DMS79 treated with DMSO at 0.1 percent for 48 hours (cell line): Measurements from ENCODE around the gene REG1B.
"Not testable (repeated sequence)": the region's sequence is repeated elsewhere in the genome, so short reads cannot be mapped to it uniquely, and the experiment has no call there.

ENCODE experiments used
- DNase-seq: peaks from one replicate; lab custom pipeline; 2025; lab: John Stamatoyannopoulos, UW

REG1B gene

DNA sequence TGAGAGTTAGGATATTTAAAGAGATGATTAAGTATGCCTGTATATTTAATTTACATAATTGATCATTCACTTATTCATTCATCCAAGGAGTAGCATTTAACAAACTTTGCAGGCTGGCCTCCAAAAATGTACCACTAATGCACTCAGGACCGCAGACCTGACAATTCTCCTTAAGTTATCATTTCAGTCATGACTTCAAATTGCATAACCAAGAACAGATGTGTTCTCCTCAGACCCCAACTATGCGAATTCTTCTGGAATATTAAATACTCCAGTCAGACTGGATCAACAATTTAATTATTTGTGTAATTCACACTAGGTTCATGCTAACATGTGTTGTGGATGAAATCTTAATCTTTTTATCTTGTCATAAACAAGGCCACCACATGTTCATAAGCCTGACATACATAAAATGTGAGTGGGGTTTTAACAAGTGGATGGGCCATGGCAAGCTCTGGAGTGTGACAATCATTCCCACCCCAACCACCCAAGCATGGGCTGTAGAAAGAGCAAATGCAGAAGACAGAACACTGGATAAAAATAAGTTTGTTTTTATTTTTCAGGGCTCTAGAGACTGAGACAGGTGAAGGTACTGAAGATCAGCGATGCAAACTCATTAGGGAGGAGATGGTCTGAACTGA lies 3.2 kb downstream of the REG1B start:
- DNase-seq, result no peak

DNA sequence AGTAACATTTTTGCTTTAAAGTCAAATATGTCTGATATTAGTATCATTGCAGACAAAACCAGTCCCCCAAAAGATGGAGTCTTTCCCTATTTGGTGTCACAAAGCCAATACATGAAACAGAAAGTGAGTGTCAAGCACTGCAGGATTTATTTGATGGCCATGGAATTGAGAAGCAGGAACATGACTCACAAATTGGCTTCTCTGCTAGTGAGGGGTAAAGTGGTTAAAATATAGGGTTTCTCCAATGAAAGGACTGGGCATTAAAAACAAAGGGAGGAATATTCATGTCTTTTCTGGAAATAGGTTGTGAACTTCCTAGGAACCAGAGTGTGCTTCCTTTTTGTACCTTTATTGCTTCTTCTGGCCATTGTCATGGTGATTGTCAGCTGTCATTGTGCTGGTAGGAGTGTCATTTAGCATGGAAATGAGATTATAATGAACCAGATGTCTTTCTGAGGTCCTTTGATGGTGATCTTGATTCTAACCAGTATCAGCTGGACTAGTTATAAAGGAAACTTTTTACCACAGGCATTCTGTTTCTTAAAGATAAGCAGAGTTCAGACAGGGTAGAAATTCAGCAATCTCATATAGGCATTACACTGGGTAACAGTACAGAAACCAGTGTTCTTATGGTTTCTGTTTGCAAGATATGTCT lies 4.1 kb downstream of the REG1B start:
- no peak for DNase-seq

DNA sequence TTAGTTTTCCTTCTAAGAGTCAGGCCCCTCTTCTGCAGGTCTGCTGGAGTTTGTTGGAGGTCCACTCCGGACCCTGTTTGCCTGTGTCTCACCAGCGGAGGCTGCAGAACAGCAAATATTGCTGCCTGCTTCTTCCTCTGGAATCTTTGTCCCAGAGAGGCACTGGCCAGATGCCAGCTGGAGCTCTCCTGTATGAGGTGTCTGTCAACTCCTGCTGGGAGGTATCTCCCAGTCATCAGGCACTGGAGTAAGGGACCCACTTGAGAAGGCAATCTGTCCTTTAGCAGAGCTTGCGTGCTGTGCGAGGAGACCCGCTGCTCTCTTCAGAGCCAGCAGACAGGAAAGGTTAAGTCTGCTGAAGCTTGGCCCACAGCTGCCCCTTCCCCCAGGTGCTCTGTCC lies 4.8 kb downstream of the REG1B start:
- DNase-seq, result no peak

GRCh38 chr2:79071078-79071477 lies 16.7 kb downstream of the REG1B start:
- no peak for DNase-seq

DNA sequence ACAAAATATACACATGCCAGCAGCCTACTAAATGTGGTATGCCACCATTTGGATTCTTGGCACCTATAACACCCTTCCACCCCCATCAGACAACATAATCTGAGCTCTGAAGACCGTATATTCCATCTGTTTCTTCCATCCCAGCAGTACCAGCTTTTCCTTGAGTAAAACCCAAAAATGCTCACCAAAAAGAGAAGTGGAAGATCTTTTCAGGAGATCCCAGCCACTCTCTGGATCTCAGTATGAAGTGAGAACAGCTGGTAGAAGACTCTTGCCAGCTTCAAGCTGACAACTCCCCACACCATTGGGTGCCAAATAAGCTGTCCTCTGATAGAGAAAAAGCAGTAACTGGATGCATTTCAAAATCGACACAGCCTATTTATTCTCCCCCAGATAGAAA lies 22.6 kb downstream of the REG1B start:
- DNase-seq, result no peak

DNA sequence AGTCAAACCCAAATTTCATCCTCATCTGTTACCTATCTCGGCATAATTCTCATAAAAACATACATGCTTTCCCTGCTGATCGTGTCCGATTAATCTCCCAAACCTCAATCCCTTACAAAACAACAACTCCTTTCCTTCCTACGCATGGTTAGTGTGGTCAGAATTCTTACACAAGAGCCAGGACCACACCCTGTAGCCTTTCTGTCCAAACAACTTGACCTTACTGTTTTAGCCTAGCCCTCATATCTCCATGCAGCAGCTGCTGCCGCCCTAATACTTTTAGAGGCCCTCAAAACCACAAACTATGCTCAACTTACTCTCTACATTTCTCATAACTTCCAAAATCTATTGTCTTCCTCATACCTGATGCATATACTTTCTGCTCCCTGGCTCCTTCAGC lies 33.0 kb downstream of the REG1B start:
- DNase-seq, result not testable (repeated sequence)

- not testable (repeated sequence) for DNase-seq
These were observed 34.3 kb downstream of the REG1B start for GRCh38 chr2:79053486-79053885.

DNA sequence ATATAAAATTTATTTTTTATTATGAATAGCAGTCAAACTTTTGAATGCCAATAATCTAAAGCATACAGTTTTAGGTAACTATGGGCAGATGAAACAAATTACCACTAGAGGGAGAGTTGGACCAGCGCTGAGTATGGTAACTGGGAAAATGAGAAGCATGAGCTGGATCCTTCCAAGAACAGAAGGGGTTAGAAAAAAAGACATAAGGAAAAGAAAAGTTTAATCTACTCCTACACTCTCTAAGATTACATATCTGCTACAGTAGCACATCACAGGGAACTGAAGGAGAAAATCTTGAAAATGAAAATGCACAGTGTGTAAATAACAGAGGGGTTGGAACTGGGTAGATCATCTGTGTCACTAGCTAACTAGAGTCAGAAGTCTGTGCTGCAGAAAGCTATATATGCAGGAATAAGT lies 46.8 kb downstream of the REG1B start:
- peak; percentile 8 for DNase-seq

DNA sequence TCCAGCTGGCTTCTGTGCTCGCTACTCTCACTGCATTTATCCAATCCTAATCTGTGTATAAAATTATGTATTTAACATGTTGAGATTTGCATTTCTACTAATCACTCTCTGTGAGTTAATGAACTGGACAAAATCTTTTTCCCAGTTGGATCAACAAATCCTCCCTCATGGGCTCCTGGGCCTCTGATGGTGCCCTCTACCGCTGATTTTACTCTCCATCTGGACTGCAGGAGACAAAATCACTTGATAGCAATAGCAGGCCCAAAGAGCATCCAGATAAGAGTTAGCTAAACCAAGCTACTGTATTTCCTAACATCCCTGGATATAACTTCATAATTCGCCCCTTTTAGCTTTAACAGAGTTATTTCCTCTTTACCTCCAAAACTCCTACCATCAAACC lies 47.8 kb downstream of the REG1B start:
- no peak for DNase-seq
